B cell (primary cell): ENCODE measurements around the gene SST. TPM values are rescaled to one million over a fixed set of nuclear protein-coding genes. Genes with fewer than 3 reads are reported as not detected.
"Not testable (repeated sequence)": the region's sequence is repeated elsewhere in the genome, so short reads cannot be mapped to it uniquely, and the experiment has no call there.

ENCODE experiments used
- ATAC-seq: fragments of 200-7000 bp; cut with Tn5 transposase; one replicate; pipeline ENCODE4 v1.10.0; 2021; ENCODE audit warnings: low read depth, mild to moderate bottlenecking, moderate number of reproducible peaks, moderate library complexity
- CTCF ChIA-PET: fragments of 350-600 bp; sonication (Branson Sonifier 250); formaldehyde crosslinking; loops from one replicate; lab custom pipeline; 2021; ENCODE audit warnings: antibody characterized with exemption, inconsistent platforms; lab: Charles Lee
- POLR2A ChIA-PET: fragments of 350-600 bp; sonication (Branson Sonifier 250); formaldehyde crosslinking; loops from one replicate; lab custom pipeline; 2021; ENCODE audit warnings: antibody characterized with exemption; lab: Charles Lee
- DNase-seq: peaks from one replicate; pipeline ENCODE4 v3.0.0; 2013
- H2AFZ ChIP-seq: 2 replicates; pipeline ENCODE4 v1.6.1; 2012; ENCODE audit warnings: mild to moderate bottlenecking, low read depth, low read length; ENCODE audit not compliant: insufficient read depth, poor library complexity, severe bottlenecking
- H3K27ac ChIP-seq, 2 donors: 1 replicate in 1 of 2; 2 replicates in 1 of 2; pipeline ENCODE4 v1.5.1; 2012 to 2013; ENCODE audit warnings: low read length in 2 of 2, mild to moderate bottlenecking in 2 of 2, moderate library complexity in 1 of 2
- H3K27me3 ChIP-seq, 4 experiments: fragments of 200-600 bp in 1 of 4; sonication (generic) in 1 of 4; replicated peaks in 1 of 4; 1 replicate in 2 of 4; 2 replicates in 2 of 4; pipeline versions ENCODE4 v1.6.1 to v1.7.0; 2013 to 2016; ENCODE audit warnings: low read length in 3 of 4, mild to moderate bottlenecking in 2 of 4, mixed read lengths in 1 of 4, moderate library complexity in 1 of 4; ENCODE audit not compliant: insufficient read depth in 4 of 4, control insufficient read depth in 3 of 4; ENCODE audit errors: control extremely low read depth in 1 of 4
- H3K36me3 ChIP-seq, 2 experiments: replicated peaks in 1 of 2; 1 replicate in 1 of 2; 2 replicates in 1 of 2; pipeline versions ENCODE4 v1.6.1 to v1.7.1; 2013; ENCODE audit warnings: low read length in 1 of 2; ENCODE audit not compliant: insufficient read depth in 2 of 2, control insufficient read depth in 1 of 2; ENCODE audit errors: control extremely low read depth in 1 of 2, extremely low read depth in 1 of 2
- H3K4me1 ChIP-seq, 2 donors: fragments of 200-600 bp in 1 of 2; sonication (generic) in 1 of 2; 1 replicate in 1 of 2; 2 replicates in 1 of 2; pipeline versions ENCODE4 v1.5.1 to v1.6.1; 2013 to 2017; ENCODE audit warnings: low read length in 2 of 2; ENCODE audit not compliant: control insufficient read depth in 2 of 2, insufficient read depth in 2 of 2
- H3K4me2 ChIP-seq: replicated peaks from 2 replicates; pipeline ENCODE3; 2012; ENCODE audit warnings: mild to moderate bottlenecking, low read depth, low read length; ENCODE audit not compliant: poor library complexity, severe bottlenecking
- H3K4me3 ChIP-seq, 5 experiments: fragments of 200-600 bp in 1 of 5; sonication (generic) in 1 of 5; 1 replicate in 3 of 5; 2 replicates in 2 of 5; pipeline versions ENCODE4 v1.5.1 to v1.7.0; 2011 to 2016; ENCODE audit warnings: low read length in 4 of 5, mild to moderate bottlenecking in 4 of 5, low read depth in 2 of 5, control low read depth in 1 of 5, moderate library complexity in 1 of 5; ENCODE audit not compliant: insufficient read depth in 1 of 5; ENCODE audit errors: control extremely low read depth in 1 of 5, extremely low read depth in 1 of 5
- H3K79me2 ChIP-seq: fragments of 200-600 bp; sonication (generic); one replicate; pipeline ENCODE4 v1.6.0; 2016; ENCODE audit warnings: low read length; ENCODE audit not compliant: control insufficient read depth, insufficient read depth
- H3K9ac ChIP-seq: fragments of 200-600 bp; sonication (generic); 2 replicates; pipeline ENCODE4 v1.6.1; 2017; ENCODE audit warnings: mild to moderate bottlenecking, low read length, moderate library complexity
- H3K9me3 ChIP-seq, 3 donors: one replicate each; pipeline versions ENCODE4 v1.6.1 to v1.7.1; 2013; ENCODE audit warnings: low read length in 2 of 3; ENCODE audit not compliant: control insufficient read depth in 2 of 3, insufficient read depth in 1 of 3; ENCODE audit errors: control extremely low read depth in 1 of 3
- H4K20me1 ChIP-seq: 2 replicates; pipeline ENCODE4 v1.6.0; 2012; ENCODE audit warnings: mild to moderate bottlenecking, low read length; ENCODE audit not compliant: insufficient read depth, control insufficient read depth, poor library complexity, severe bottlenecking
- H3K27ac Mint-ChIP-seq: one replicate; pipeline ENCODE4 v1.8.0; 2021; ENCODE audit warnings: mixed read lengths
- H3K27me3 Mint-ChIP-seq: one replicate; pipeline ENCODE4 v1.8.0; 2021; ENCODE audit warnings: mixed read lengths
- H3K4me1 Mint-ChIP-seq: one replicate; pipeline ENCODE4 v1.8.0; 2021; ENCODE audit warnings: mixed read lengths
- H3K4me3 Mint-ChIP-seq: one replicate; pipeline ENCODE4 v1.8.0; 2021; ENCODE audit warnings: mixed read lengths
- H3K9me3 Mint-ChIP-seq: one replicate; pipeline ENCODE4 v1.8.0; 2022; ENCODE audit warnings: mixed read lengths; ENCODE audit not compliant: insufficient read depth
- EZH2 ChIP-seq: IDR thresholded peaks from 2 replicates; pipeline ENCODE4 v1.6.1; 2012; ENCODE audit warnings: borderline replicate concordance, low read depth, mild to moderate bottlenecking, moderate library complexity, low read length; ENCODE audit not compliant: insufficient read depth, poor library complexity, severe bottlenecking
- WGBS: methylation state at CpG from one replicate; pipeline ENCODE4 v1.1.5; 2013; ENCODE audit warnings: missing lambda C conversion rate; ENCODE audit not compliant: insufficient coverage; 5-methylcytosine and 5-hydroxymethylcytosine counted together
- intact Hi-C: fragments of 100-400 bp; cut with micrococcal nuclease; formaldehyde crosslinking; loops from one replicate; pipeline ENCODE4 v1.10.0; 2022
- polyA plus RNA-seq: library from polyadenylated mRNA; depleted of rRNA; stranded (reverse); fragments of >200 nt; gene quantifications from 2 replicates; pipeline ENCODE4 v1.2.3, GENCODE V29; 2012
- total RNA-seq, 2 donors: library from RNA; stranded (reverse); fragments of 120-200 nt in 1 of 2; gene quantifications; 1 replicate in 1 of 2; 2 replicates in 1 of 2; pipeline versions ENCODE4 v1.2.3 to v1.2.4, GENCODE V29; 2013 to 2022
- TF ChIP-seq, protein P1 (sequence below): fragments of 200-600 bp; IDR thresholded peaks from one replicate; pipeline ENCODE4 v1.8.0; 2022; ENCODE audit warnings: antibody characterized with exemption, mild to moderate bottlenecking

The SST gene
- total and polyA plus RNA-seq, 2 donors (not counting 1 experiment from before 2014, with no cell fraction given): not detected

GRCh38 chr3:187684880-187685279, 14.7 kb upstream of the SST start:
- Mint-ChIP-seq H3K27ac (no peak overlapping the region), H3K4me3 (no peak overlapping the region), H3K4me1 (no peaks in the 10 kb centered on the region), H3K27me3 (peaks cover 32% of the 10 kb centered on the region), H3K9me3 (peaks cover 3% of the 10 kb centered on the region)
- Histone ChIP-seq H3K27ac (no peak overlapping the region), H3K36me3 (no peaks in the 10 kb centered on the region), H2AFZ (no peak overlapping the region), H4K20me1 (no peaks in the 10 kb centered on the region), H3K79me2 (no peaks in the 10 kb centered on the region), H3K27me3 (peaks cover 0 to 17% (median 11%) of the 10 kb centered on the region in 4 experiments), H3K9ac (no peak overlapping the region), H3K4me2 (no peak overlapping the region), H3K4me3 (no peak overlapping the region), H3K9me3 (no peaks in the 10 kb centered on the region), H3K4me1 (no peaks in the 10 kb centered on the region)
- ChIA-PET CTCF (interaction anchor here (0.5 to 10.3 kb wide), 4 partner anchors 13 to 856 kb away, joined by 3 to 479 read pairs (median 44); partner anchors contain the start of gene SST), POLR2A (no interaction called here)
- intact Hi-C loops: no loop called here
- no CpG with 5 or more reads among the region's 2 CpGs for WGBS
- TF ChIP-seq, protein P1, sequence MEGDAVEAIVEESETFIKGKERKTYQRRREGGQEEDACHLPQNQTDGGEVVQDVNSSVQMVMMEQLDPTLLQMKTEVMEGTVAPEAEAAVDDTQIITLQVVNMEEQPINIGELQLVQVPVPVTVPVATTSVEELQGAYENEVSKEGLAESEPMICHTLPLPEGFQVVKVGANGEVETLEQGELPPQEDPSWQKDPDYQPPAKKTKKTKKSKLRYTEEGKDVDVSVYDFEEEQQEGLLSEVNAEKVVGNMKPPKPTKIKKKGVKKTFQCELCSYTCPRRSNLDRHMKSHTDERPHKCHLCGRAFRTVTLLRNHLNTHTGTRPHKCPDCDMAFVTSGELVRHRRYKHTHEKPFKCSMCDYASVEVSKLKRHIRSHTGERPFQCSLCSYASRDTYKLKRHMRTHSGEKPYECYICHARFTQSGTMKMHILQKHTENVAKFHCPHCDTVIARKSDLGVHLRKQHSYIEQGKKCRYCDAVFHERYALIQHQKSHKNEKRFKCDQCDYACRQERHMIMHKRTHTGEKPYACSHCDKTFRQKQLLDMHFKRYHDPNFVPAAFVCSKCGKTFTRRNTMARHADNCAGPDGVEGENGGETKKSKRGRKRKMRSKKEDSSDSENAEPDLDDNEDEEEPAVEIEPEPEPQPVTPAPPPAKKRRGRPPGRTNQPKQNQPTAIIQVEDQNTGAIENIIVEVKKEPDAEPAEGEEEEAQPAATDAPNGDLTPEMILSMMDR: no peak
- TF ChIP-seq EZH2: no peak
- ATAC-seq: no peak
- DNase-seq: no peak

GRCh38 chr3:187684444-187684843, 14.2 kb upstream of the SST start:
- peaks cover 1% of the 10 kb centered on the region for H3K4me1 Mint-ChIP-seq
- no peak for ATAC-seq
- H4K20me1 ChIP-seq: no peaks in the 10 kb centered on the region
- ChIA-PET POLR2A (no interaction called here), CTCF (interaction anchor here (0.5 to 10.3 kb wide), 4 partner anchors 13 to 856 kb away, joined by 3 to 479 read pairs (median 44); partner anchors contain the start of gene SST)
- peaks cover 0 to 17% (median 11%) of the 10 kb centered on the region in 4 experiments for H3K27me3 ChIP-seq
- H3K36me3 ChIP-seq: no peaks in the 10 kb centered on the region
- no peaks in the 10 kb centered on the region for H3K79me2 ChIP-seq
- H3K4me3 ChIP-seq: no peak overlapping the region
- peaks cover 34% of the 10 kb centered on the region for H3K27me3 Mint-ChIP-seq
- H3K4me3 Mint-ChIP-seq: no peak overlapping the region
- no peak for DNase-seq
- H3K9me3 Mint-ChIP-seq: peaks cover 3% of the 10 kb centered on the region
- H3K9ac ChIP-seq: no peak overlapping the region
- H3K27ac ChIP-seq: no peak overlapping the region
- H3K27ac Mint-ChIP-seq: no peak overlapping the region
- H3K9me3 ChIP-seq: no peaks in the 10 kb centered on the region
- H2AFZ ChIP-seq: no peak overlapping the region
- no peak for TF ChIP-seq EZH2
- TF ChIP-seq, protein P1: no peak
- no CpG with 5 or more reads among the region's 1 CpG for WGBS
- no peak overlapping the region for H3K4me2 ChIP-seq
- H3K4me1 ChIP-seq: no peaks in the 10 kb centered on the region
- intact Hi-C loops: no loop called here

GRCh38 chr3:187681756-187682155, 11.6 kb upstream of the SST start:
- peaks cover 41% of the 10 kb centered on the region for H3K27me3 Mint-ChIP-seq

More at GRCh38 chr3:187681756-187682155, 11.6 kb upstream of the SST start:
- H3K4me3 ChIP-seq, H3K27ac ChIP-seq, H4K20me1 ChIP-seq, H3K36me3 ChIP-seq, H3K27ac Mint-ChIP-seq, H3K4me3 Mint-ChIP-seq, intact Hi-C loops, H3K79me2 ChIP-seq, H2AFZ ChIP-seq, DNase-seq, H3K9me3 ChIP-seq, ATAC-seq, H3K4me1 ChIP-seq, H3K4me2 ChIP-seq, POLR2A ChIA-PET, H3K9ac ChIP-seq, H3K9me3 Mint-ChIP-seq, H3K4me1 Mint-ChIP-seq: not testable (repeated sequence)
- peaks cover 0 to 19% (median 9%) of the 10 kb centered on the region in 4 experiments for H3K27me3 ChIP-seq
- CTCF ChIA-PET: interaction anchor here (0.7 to 10.3 kb wide), 7 partner anchors 10 to 1473 kb away, joined by 3 to 479 read pairs (median 30); partner anchors contain the start of gene SST
- WGBS: 92% methylated on average over 9 of the region's 11 CpGs
